Measurements from ENCODE around the gene CHIT1.

CHIT1 gene

GRCh38 chr1:203217139-203217655, 12.3 kb downstream of the CHIT1 start:
- no peak for DNase-seq (ENCODE audit: low read depth in 1 of 2, low spot score in 1 of 2)

DNA sequence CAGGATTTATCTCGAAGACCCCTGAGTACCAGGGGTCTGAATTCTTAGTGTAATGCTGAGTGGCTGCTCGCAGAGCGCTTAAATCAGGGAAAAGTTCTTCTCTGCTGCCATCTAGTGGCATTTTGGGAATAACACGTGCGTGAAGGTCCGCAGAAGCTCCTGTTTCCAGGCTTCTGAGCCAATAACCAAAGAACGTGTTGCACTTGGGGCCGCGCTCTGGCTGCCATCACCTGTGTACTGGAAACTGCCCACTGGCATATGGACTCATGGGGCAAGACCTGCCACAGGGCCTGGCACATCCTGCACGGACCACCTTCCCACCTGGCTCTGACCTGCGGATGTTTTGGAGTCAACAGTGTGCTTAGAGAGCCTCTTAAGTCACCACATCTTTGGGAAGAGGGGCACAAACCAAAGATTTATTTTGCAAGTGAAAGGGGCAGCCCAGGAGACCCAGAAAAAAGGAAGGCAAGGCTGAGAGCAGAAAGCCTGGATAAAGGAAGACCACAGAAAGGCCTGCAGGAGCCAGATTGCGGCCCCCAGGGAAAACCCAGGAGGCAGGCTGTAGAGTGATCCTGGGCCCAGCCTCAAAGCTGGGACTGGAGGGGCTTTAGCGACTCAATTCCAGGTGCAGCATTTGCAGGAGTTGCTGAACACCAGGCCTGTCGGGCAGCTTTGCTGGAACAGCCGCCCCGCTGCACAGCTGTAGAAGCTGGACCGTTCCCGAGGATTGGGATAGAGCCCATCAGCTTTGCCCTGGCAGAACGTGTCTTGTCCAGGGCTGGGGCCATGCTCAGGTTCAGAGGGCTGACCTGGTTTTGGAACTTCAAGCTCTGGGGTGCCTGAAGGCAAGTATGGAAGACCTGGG, 13.0 kb downstream of the CHIT1 start:
- DNase-seq (ENCODE audit: low read depth in 1 of 2, low spot score in 1 of 2), result peak in 1 of 2 donors; percentile 28

DNA sequence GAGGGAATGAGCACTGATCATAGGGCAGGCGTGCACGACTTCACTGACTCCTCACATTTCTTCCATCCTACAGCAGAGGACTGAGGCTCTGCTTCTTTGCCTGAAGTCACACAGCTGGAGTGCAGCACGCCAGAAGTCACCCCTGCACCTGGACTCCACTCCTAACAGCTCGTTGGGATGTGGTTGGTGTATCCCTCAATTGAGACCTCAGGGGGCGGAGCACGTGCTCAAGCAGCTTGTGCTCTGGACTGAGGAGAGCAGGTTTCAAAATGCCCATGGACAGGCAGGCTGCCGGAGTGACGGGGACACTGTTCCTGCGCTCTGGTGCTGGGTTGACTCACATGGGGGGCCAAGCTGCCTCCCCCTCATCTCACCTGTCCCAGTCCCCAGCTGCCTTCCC, 13.9 kb downstream of the CHIT1 start:
- DNase-seq (ENCODE audit: low read depth in 1 of 2, low spot score in 1 of 2), result no peak

DNA sequence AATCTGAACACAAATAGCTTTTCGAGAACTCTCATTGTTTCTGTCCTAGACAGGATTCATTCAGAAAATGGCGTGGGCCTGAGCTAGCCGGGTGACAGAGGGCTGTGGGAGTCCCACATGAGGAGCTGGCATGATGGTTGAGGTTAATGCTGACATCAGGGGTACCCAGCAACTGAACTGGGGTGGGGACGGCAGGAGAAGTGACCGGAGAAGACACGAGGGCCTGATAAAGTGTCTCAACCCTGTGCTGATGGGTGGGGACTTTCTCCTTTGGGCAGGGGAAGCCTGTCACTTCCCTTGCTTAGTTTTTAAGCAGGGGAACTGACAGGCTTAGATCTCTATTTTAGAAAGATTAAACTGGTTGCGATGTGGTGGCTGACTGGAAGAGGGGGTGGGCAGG, 14.6 kb downstream of the CHIT1 start:
- no peak for DNase-seq (ENCODE audit: low read depth in 1 of 2, low spot score in 1 of 2)

GRCh38 chr1:203213126-203213525, 16.3 kb downstream of the CHIT1 start:
- no peak for DNase-seq (ENCODE audit: low read depth in 1 of 2, low spot score in 1 of 2)

DNA sequence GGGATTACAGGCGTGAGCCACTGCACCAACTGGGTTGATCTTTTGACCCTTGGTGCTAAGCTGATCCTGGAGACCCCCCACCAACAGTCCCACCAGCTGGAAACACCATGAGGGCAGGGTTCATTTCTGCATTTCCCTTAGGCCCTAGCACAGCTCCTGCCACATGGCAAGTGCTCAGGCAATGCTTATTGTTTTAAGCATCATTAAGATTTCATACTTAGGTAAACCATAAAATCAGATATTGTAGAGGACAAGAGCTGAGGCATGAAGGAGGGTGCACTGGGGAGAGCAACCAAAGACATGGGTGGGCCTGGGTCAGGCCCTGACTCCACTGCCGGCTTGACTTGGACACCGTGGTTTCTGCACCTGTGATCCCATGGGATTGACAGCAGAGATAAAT, 17.7 kb downstream of the CHIT1 start:
- DNase-seq (ENCODE audit: low read depth in 1 of 2, low spot score in 1 of 2), result no peak

DNA sequence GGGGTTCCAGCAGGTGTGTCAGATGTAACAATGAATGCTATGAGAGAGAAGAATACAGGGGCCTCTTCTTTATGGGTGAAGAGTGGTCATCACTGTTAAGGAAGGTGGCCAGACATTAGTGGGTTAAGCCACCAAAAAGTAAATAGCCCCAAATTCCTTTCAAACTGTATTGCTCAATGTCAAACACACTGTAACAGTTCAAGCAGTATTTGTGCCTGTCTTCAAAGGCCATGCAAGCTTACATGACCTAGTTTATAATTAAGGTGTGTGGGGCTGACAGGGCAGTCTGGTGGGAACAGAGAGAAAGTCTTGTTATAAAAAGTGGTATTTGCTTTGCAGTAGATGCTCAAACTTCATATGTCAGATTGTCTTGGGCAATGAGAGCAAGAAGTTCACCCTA, 18.5 kb downstream of the CHIT1 start:
- DNase-seq (ENCODE audit: low read depth in 1 of 2, low spot score in 1 of 2), result no peak

DNA sequence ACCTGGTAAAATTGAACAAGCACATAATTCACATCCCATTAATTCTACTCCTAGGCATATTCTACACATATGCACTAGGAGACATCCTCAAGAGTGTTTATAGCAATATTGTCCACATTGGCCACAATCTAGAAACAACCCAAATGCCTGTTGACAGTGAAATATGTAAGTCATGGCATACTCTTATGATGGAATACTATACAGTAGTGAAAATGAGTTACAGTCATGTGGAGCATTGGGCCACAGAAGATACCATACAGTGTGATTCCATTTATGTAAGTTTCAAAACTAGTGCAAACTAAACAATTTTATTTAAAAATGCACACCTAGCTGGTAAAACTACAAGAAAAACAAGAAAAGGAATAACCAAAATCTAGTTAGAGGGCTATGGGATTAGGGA, 19.1 kb downstream of the CHIT1 start:
- DNase-seq (ENCODE audit: low read depth in 1 of 2, low spot score in 1 of 2), result no peak

GRCh38 chr1:203208181-203208580, 21.3 kb downstream of the CHIT1 start:
- DNase-seq (ENCODE audit: low read depth in 1 of 2, low spot score in 1 of 2), result no peak

GRCh38 chr1:203207751-203208150, 21.7 kb downstream of the CHIT1 start:
- no peak for DNase-seq (ENCODE audit: low read depth in 1 of 2, low spot score in 1 of 2)

DNA sequence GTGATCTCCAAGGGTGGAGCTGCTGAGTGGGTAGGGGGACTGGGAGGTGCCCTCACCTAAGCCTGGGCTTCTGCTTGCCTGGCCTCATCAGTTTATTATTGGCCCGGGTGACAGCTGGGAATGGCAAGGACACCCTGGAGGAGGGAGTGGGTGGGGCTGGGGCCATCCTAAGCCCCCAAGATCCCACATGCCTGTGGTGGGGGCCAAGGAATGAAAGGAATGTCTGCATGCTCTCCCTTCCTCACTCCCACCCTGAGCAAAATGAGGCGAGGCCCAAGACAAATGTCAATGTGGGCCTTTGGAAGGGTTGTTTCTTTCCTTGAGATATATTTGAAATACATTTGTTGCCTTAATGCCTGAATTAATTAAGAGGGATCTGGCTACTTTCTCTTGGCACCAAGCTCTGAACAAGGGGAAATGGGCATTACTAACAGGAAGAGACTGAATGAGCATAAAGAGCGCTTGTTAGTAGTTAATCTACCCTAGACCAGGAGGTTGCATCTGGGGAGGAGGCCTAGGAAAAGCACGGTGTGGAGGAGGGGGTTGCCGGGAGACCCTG, 23.3 kb downstream of the CHIT1 start:
- no peak for DNase-seq (ENCODE audit: low read depth in 1 of 2, low spot score in 1 of 2)

- DNase-seq (ENCODE audit: low read depth in 1 of 2, low spot score in 1 of 2), result no peak
These were observed 24.7 kb downstream of the CHIT1 start for GRCh38 chr1:203204756-203205155.

- no peak for DNase-seq (ENCODE audit: low read depth in 1 of 2, low spot score in 1 of 2)
These were observed 26.8 kb downstream of the CHIT1 start for GRCh38 chr1:203202431-203203245.

- DNase-seq (ENCODE audit: low read depth in 1 of 2, low spot score in 1 of 2), result no peak
These were observed 27.8 kb downstream of the CHIT1 start for GRCh38 chr1:203201516-203202205.

DNA sequence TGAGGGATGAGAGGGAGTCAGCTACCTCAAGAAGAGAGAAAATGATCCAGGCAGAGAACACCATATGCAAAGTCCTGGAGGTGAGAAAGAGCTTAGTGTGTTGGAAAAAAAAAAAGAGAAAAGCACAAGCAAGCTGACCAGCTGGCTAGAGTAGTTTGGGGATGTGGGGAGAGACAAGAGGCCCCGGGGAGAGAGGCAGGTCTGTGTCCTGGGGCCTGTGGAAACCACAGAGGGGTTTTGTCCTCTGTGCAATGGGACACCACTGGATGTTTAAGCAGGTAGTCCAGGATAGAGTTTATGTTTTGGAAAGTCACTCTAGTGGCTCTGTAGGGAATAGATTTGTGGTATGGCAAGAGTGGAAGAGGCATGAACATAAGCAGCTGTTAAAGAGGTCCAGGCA, 28.6 kb downstream of the CHIT1 start:
- DNase-seq (ENCODE audit: low read depth in 1 of 2, low spot score in 1 of 2), result no peak

GRCh38 chr1:203199816-203200571, 29.5 kb downstream of the CHIT1 start:
- no peak for DNase-seq (ENCODE audit: low read depth in 1 of 2, low spot score in 1 of 2)

DNA sequence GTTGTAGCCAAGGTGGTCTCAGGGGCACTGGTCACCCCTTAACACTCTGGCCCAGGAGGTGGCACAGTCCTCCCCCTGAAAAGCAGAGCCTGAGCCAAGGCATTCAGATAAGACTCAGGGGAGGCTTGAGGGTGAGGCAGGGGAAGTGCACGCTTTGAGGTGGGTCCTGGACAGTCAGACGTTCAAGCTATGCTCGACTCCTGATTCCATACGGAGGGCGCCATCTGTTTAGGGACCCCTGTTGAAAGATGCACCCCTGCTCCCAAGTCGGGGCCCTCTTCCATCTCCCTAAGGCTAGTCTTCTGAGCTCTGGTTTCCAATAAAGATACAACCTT, 30.0 kb downstream of the CHIT1 start:
- no peak for DNase-seq (ENCODE audit: low read depth in 1 of 2, low spot score in 1 of 2)

DNA sequence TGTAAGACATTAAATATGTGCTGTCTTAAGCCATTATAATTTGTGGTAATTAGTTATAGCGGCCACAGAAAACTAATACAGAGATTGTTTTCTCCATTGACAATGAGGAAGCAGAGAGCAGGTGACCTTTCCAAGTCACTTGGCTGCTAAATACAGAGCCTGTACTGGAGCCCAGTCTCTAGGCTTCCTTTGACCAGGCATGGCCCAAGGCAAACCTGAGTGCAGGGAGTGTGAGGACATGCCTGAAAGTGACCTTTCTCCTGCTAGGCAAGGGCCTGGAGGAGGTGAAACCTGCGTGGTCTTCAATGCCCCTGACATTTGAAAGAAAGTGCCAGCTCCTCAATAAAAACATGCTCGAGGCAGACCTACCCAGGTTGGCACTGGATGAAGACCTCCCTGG, 30.5 kb downstream of the CHIT1 start:
- DNase-seq (ENCODE audit: low read depth in 1 of 2, low spot score in 1 of 2), result no peak

DNA sequence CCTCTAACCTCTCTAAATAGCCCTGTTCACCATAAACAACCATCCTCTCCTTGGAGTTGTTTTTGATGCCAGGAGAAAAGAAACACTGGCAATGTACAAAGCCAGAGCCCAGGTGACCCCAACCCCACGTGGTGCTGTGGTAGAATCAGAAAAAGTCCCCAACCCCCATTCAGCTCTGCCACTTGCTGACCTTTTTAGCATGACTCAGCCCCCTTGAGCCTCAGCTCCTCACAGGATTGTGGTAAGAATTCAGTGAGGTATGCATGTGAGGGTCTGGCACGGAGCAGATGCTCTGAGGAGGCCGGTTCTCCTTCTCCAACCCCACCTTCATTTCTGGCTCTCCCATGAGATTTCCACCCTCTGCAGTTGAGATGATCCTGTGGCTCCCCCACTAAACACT, 31.8 kb downstream of the CHIT1 start:
- DNase-seq (ENCODE audit: low read depth in 1 of 2, low spot score in 1 of 2), result no peak

DNA sequence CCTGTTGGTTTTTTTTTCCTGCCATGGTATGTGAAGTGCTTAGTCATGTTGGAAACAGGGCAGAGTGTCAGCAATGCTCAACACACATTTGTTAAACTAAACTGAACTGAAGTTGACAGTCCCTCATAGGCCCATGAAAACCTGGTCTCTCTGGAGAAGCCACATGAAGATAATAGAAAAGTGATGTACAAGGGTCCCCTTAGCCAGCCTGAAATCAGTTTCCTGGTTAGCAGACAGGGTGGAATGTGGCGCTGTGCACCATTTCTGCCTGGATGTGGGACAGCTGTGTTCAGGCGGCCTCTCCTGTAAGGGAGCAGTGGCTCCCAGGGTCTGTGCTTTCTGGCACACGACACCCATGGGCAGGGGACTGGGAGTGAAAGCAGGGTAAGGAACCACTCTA, 33.1 kb downstream of the CHIT1 start:
- DNase-seq (ENCODE audit: low read depth in 1 of 2, low spot score in 1 of 2), result no peak

DNA sequence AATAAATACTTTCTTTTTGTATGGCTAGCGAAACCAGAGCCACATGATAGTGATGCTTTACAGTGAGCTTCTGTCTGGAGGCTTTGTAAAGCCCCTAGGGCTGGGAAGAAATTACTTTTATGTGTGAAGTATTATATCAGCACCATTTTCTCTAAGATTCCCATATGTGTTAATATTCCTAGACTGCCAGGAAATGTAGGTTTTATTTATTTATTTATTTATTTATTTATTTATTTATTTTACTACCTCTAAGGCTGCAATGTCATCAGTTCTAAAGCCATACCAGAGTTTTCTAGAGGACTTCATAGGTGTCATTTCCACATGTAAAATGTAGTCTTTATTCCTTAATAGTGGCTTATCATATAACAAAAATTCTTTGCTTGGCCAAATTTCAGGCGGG, 38.5 kb downstream of the CHIT1 start:
- DNase-seq (ENCODE audit: low read depth in 1 of 2, low spot score in 1 of 2), result no peak

All from stimulated activated CD4-positive, alpha-beta T cell treated with anti-CD3 and anti-CD28 coated beads, Interleukin-15, amount 100 ng/mL, for 1 hour (primary cell).